Endothelial cell of umbilical vein (primary cell): ENCODE results near the gene PHACTR1. TPM values are rescaled to one million over a fixed set of nuclear protein-coding genes. Genes with fewer than 3 reads are reported as not detected.

Source experiments
- BruUV-seq: library from RNA; stranded (reverse); fragments of 400-500 nt; replicated peaks from 2 replicates; lab custom pipeline; 2021; lab: Mats Ljungman, UMichigan
- CTCF ChIA-PET: fragments of 300-600, 350-600 bp; sonication (Branson Sonifier 250); formaldehyde crosslinking; loops from one replicate; lab custom pipeline; 2021; ENCODE audit warnings: antibody characterized with exemption, inconsistent platforms; lab: Charles Lee
- POLR2A ChIA-PET: fragments of 300-600, 350-600 bp; sonication (Branson Sonifier 250); formaldehyde crosslinking; loops from one replicate; lab custom pipeline; 2021; ENCODE audit warnings: antibody characterized with exemption, inconsistent platforms; lab: Charles Lee
- DNase-seq: peaks from one replicate; pipeline ENCODE4 v3.0.0-alpha.2; 2011; ENCODE audit warnings: low read depth, low spot score
- FAIRE-seq: peaks from 2 replicates; lab custom pipeline; 2011; peaks lifted over from hg19 to GRCh38; lab: Jason Lieb, UNC
- H2AFZ ChIP-seq: 2 replicates; pipeline ENCODE4 v1.6.0; 2012; ENCODE audit warnings: low read depth, low read length, control low read depth, inconsistent platforms
- H3K27ac ChIP-seq: 2 replicates; pipeline ENCODE4 v1.5.1; 2011; ENCODE audit warnings: low read depth, mild to moderate bottlenecking, control low read depth, low read length, moderate library complexity; ENCODE audit not compliant: insufficient read depth
- H3K27me3 ChIP-seq, 2 experiments: 2 replicates each; pipeline versions ENCODE4 v1.6.0 to v1.6.1; 2011; ENCODE audit warnings: low read length in 2 of 2, mixed read lengths in 1 of 2; ENCODE audit not compliant: control insufficient read depth in 2 of 2, insufficient read depth in 2 of 2
- H3K36me3 ChIP-seq, 2 experiments: 2 replicates in 1 of 2; 3 replicates in 1 of 2; pipeline ENCODE4 v1.5.1; 2011; ENCODE audit warnings: low read length in 2 of 2, mild to moderate bottlenecking in 1 of 2, moderate library complexity in 1 of 2; ENCODE audit not compliant: control insufficient read depth in 2 of 2, insufficient read depth in 2 of 2; ENCODE audit errors: extremely low read depth in 1 of 2
- H3K4me1 ChIP-seq: 3 replicates; pipeline ENCODE4 v1.5.1; 2011; ENCODE audit warnings: mild to moderate bottlenecking, low read length; ENCODE audit not compliant: control insufficient read depth, insufficient read depth; ENCODE audit errors: extremely low read depth
- H3K4me2 ChIP-seq: 2 replicates; pipeline ENCODE4 v1.6.1; 2011; ENCODE audit warnings: low read length, control low read depth, mixed read lengths; ENCODE audit not compliant: insufficient read depth
- H3K4me3 ChIP-seq, 3 experiments: fragments of 200-600 bp in 1 of 3; sonication (generic), shearing (Covaris generic) in 1 of 3; replicated peaks in 1 of 3; 2 replicates each; pipeline ENCODE4 v1.5.1; 2011 to 2016; ENCODE audit warnings: control low read depth in 3 of 3, low read length in 3 of 3, mild to moderate bottlenecking in 2 of 3, inconsistent platforms in 1 of 3, low read depth in 1 of 3, moderate library complexity in 1 of 3; ENCODE audit not compliant: insufficient read depth in 1 of 3
- H3K79me2 ChIP-seq: 2 replicates; pipeline ENCODE4 v1.6.0; 2012; ENCODE audit warnings: low read length, inconsistent platforms; ENCODE audit not compliant: control insufficient read depth, insufficient read depth
- H3K9ac ChIP-seq: replicated peaks from 2 replicates; pipeline ENCODE3; 2011; ENCODE audit warnings: low read length, control low read depth; ENCODE audit not compliant: insufficient read depth; ENCODE audit errors: extremely low read depth
- H3K9me1 ChIP-seq: replicated peaks from 3 replicates; pipeline ENCODE4 v1.6.0; 2011; ENCODE audit warnings: mild to moderate bottlenecking, low read length; ENCODE audit not compliant: control insufficient read depth, insufficient read depth; ENCODE audit errors: extremely low read depth
- H3K9me3 ChIP-seq: replicated peaks from 2 replicates; pipeline ENCODE4 v1.5.1; 2012; ENCODE audit warnings: low read length, inconsistent platforms; ENCODE audit not compliant: control insufficient read depth, insufficient read depth
- H4K20me1 ChIP-seq: replicated peaks from 2 replicates; pipeline ENCODE3; 2011; ENCODE audit warnings: mild to moderate bottlenecking, low read length; ENCODE audit not compliant: control insufficient read depth, insufficient read depth; ENCODE audit errors: extremely low read depth
- EZH2 ChIP-seq: IDR thresholded peaks from 2 replicates; pipeline ENCODE4 v1.6.1; 2012; ENCODE audit warnings: borderline replicate concordance, low read depth, mild to moderate bottlenecking, moderate library complexity, low read length, inconsistent platforms; ENCODE audit not compliant: severe bottlenecking
- FOS ChIP-seq: IDR thresholded peaks from 2 replicates; pipeline ENCODE4 v1.6.1; 2011; ENCODE audit warnings: mild to moderate bottlenecking, low read length, moderate library complexity, borderline replicate concordance; ENCODE audit not compliant: insufficient read depth
- GATA2 ChIP-seq: IDR thresholded peaks from 2 replicates; pipeline ENCODE4 v1.7.0; 2011; ENCODE audit warnings: low read depth, mild to moderate bottlenecking, moderate library complexity, mixed read lengths, low read length; ENCODE audit not compliant: insufficient read length, insufficient read depth
- JUN ChIP-seq: IDR thresholded peaks from 2 replicates; pipeline ENCODE4 v1.6.1; 2011; ENCODE audit warnings: borderline replicate concordance, low read depth; ENCODE audit not compliant: insufficient read length, insufficient read depth
- MYC ChIP-seq: IDR thresholded peaks from one replicate; pipeline ENCODE4 v1.6.1; 2011; ENCODE audit warnings: mild to moderate bottlenecking, low read depth, low read length
- POLR2A ChIP-seq: IDR thresholded peaks from 2 replicates; pipeline ENCODE4 v1.6.1; 2012; ENCODE audit warnings: low read depth, mild to moderate bottlenecking, control low read depth, low read length
- POLR2AphosphoS5 ChIP-seq: IDR thresholded peaks from 2 replicates; pipeline ENCODE4 v1.6.1; 2012; ENCODE audit warnings: low read depth, mild to moderate bottlenecking, control low read depth, low read length, moderate library complexity; ENCODE audit not compliant: insufficient read depth
- dilution Hi-C: fragments of 300-500 bp; cut with MboI; formaldehyde crosslinking; loops from one replicate; pipeline ENCODE4 v1.15.0; 2019; ENCODE audit warnings: low sequenced_read_pairs; ENCODE audit not compliant: extremely low pct_ligation_motif_present
- intact Hi-C: fragments of 100-400 bp; cut with micrococcal nuclease; formaldehyde crosslinking; loops from one replicate; pipeline ENCODE4 v1.10.0; 2022
- polyA plus RNA-seq, 4 experiments: library from polyadenylated mRNA; depleted of rRNA in 3 of 4; stranded (reverse) in 3 of 4; unstranded in 1 of 4; fragments of >200 nt; gene quantifications; 2 replicates each; pipeline versions ENCODE4 v1.2.1 to v1.2.3, GENCODE V29; 2011 to 2012; ENCODE audit warnings: missing spikeins in 1 of 4
- total RNA-seq: library from RNA; stranded (reverse); gene quantifications from 2 replicates; pipeline ENCODE4 v1.2.3, GENCODE V29; 2021
- TF ChIP-seq, protein P1 (sequence below): IDR thresholded peaks from 2 replicates; pipeline ENCODE4 v1.6.1; 2011; ENCODE audit not compliant: insufficient read depth, insufficient read length
- TF ChIP-seq, protein P2 (sequence below), 2 donors: IDR thresholded peaks; 1 replicate in 1 of 2; 2 replicates in 1 of 2; pipeline ENCODE4 v1.5.1; 2011; ENCODE audit warnings: low read length in 2 of 2, mild to moderate bottlenecking in 2 of 2, moderate library complexity in 2 of 2, control low read depth in 1 of 2, inconsistent platforms in 1 of 2, low read depth in 1 of 2; ENCODE audit not compliant: insufficient read depth in 1 of 2; ENCODE audit errors: extremely low read depth in 1 of 2

Gene PHACTR1
- total and polyA plus RNA-seq, 2 donors (not counting 3 experiments of a cell fraction or from before 2014, with no cell fraction given), result 2.4 to 23.2 TPM

DNA sequence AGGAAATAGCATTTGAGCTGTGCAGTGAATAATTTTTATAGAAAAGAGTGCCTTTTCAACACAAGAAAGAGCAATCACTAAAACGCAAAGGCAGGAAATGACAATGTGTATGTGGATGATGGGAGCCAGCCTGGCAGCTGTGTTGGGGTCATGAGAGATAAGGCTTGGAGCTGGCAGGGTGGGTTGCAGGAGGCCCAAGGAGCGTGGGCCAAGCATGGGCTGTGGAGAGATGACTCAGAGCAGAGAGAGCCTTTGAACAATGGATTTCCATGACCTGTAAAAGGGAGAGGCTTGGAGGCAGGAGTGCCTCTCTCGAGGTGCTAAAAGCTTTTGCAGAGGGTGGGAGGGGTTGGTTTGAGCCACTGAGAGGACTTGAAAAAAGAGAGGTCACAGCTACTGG, 618.4 kb downstream of the PHACTR1 start:
- Histone ChIP-seq H3K27me3 (no peaks in the 10 kb centered on the region), H3K4me1 (peaks cover 13% of the 10 kb centered on the region), H3K27ac (peak overlapping the region; percentile 6), H4K20me1 (no peaks in the 10 kb centered on the region), H3K79me2 (no peaks in the 10 kb centered on the region), H3K4me3 (no peak overlapping the region), H3K4me2 (no peak overlapping the region), H2AFZ (peak overlapping the region; percentile 34), H3K9ac (no peak overlapping the region), H3K9me1 (no peaks in the 10 kb centered on the region), H3K9me3 (no peaks in the 10 kb centered on the region), H3K36me3 (no peaks in the 10 kb centered on the region)
- BruUV-seq, result no TSS peak
- dilution Hi-C loops, result loop anchor here (25.0 kb wide), 1 partner anchor 227 kb away; the partner anchor contains the start of gene SIRT5
- ChIA-PET POLR2A (interaction anchor here (0.6 to 1.4 kb wide), 7 partner anchors 14 to 240 kb away, joined by 3 to 7 read pairs (median 3); partner anchors contain the start of genes GFOD1 and SIRT5), CTCF (interaction anchor here (0.8 to 3.3 kb wide), 17 partner anchors 18 to 423 kb away, joined by 3 to 37 read pairs (median 6); partner anchors contain the start of genes GFOD1, NOL7 and SIRT5)
- intact Hi-C loops, result loop anchor here (5.0 kb wide), 2 partner anchors 698 to 732 kb away; no protein-coding TSS in a partner anchor
- peak; percentile 29 for TF ChIP-seq POLR2A
- TF ChIP-seq, protein P1, sequence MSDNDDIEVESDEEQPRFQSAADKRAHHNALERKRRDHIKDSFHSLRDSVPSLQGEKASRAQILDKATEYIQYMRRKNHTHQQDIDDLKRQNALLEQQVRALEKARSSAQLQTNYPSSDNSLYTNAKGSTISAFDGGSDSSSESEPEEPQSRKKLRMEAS, result no peak
- no peak for TF ChIP-seq EZH2
- TF ChIP-seq, protein P2, sequence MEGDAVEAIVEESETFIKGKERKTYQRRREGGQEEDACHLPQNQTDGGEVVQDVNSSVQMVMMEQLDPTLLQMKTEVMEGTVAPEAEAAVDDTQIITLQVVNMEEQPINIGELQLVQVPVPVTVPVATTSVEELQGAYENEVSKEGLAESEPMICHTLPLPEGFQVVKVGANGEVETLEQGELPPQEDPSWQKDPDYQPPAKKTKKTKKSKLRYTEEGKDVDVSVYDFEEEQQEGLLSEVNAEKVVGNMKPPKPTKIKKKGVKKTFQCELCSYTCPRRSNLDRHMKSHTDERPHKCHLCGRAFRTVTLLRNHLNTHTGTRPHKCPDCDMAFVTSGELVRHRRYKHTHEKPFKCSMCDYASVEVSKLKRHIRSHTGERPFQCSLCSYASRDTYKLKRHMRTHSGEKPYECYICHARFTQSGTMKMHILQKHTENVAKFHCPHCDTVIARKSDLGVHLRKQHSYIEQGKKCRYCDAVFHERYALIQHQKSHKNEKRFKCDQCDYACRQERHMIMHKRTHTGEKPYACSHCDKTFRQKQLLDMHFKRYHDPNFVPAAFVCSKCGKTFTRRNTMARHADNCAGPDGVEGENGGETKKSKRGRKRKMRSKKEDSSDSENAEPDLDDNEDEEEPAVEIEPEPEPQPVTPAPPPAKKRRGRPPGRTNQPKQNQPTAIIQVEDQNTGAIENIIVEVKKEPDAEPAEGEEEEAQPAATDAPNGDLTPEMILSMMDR (IDR thresholded peaks at IDR 0.05; ENCODE audit: extremely low read depth in 1 of 2, insufficient read depth in 1 of 2, low read depth in 1 of 2, low read length in 2 of 2), result no peak
- TF ChIP-seq GATA2, result peak; percentile 93
- peak; percentile 51 for TF ChIP-seq JUN
- TF ChIP-seq MYC, result no peak
- peak; percentile 87 for TF ChIP-seq FOS
- TF ChIP-seq POLR2AphosphoS5, result peak; percentile 60
- FAIRE-seq (peak; percentile 84), DNase-seq (peak; percentile 89)
